ENCODE data around the gene FBXW2. TPM values are rescaled to one million over a fixed set of nuclear protein-coding genes. Genes with fewer than 3 reads are reported as not detected.

FBXW2 gene
- total and polyA plus RNA-seq, 3 donors from 2014 or later = 46.5 to 58.7 (median 52.9) TPM

DNA sequence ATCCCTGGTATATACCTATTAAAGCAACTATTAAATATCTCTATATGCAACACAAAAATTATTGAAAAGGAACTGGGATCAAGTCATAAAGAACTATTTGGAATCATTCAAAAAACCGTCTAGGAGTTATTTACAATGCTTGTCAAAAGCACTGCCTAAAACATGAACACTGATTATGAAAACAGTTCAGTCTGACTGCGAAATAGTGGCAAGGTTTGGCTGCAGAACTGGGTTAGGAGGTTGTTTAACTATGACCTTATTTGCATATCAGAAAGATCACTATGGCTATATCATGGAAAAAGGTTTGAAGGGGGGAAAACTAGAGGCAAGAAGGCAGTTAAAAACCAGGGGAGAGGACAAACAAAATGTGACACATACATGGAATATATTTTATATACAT, 12.0 kb downstream of the FBXW2 start:
- no peaks in the 10 kb centered on the region for H3K27me3 ChIP-seq
- no peaks in the 10 kb centered on the region for H3K9me3 ChIP-seq
- intact Hi-C loops (cut with DNase I; ENCODE audit: low total_unique reads) = no loop called here
- 87 to 92% methylated on average over 2 of the region's 2 CpGs for WGBS, 2 donors
- DNase-seq = no peak
- no peak overlapping the region for H3K27ac ChIP-seq
- H3K36me3 ChIP-seq (ENCODE audit: low read depth, missing control alignments) = no peaks in the 10 kb centered on the region
- H3K4me1 ChIP-seq = no peaks in the 10 kb centered on the region
- TF ChIP-seq, protein P1, sequence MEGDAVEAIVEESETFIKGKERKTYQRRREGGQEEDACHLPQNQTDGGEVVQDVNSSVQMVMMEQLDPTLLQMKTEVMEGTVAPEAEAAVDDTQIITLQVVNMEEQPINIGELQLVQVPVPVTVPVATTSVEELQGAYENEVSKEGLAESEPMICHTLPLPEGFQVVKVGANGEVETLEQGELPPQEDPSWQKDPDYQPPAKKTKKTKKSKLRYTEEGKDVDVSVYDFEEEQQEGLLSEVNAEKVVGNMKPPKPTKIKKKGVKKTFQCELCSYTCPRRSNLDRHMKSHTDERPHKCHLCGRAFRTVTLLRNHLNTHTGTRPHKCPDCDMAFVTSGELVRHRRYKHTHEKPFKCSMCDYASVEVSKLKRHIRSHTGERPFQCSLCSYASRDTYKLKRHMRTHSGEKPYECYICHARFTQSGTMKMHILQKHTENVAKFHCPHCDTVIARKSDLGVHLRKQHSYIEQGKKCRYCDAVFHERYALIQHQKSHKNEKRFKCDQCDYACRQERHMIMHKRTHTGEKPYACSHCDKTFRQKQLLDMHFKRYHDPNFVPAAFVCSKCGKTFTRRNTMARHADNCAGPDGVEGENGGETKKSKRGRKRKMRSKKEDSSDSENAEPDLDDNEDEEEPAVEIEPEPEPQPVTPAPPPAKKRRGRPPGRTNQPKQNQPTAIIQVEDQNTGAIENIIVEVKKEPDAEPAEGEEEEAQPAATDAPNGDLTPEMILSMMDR (IDR thresholded peaks at IDR 0.05) = no peak
- TF ChIP-seq POLR2A (IDR thresholded peaks at IDR 0.05) = no peak
- no peak overlapping the region for H3K4me3 ChIP-seq

DNA sequence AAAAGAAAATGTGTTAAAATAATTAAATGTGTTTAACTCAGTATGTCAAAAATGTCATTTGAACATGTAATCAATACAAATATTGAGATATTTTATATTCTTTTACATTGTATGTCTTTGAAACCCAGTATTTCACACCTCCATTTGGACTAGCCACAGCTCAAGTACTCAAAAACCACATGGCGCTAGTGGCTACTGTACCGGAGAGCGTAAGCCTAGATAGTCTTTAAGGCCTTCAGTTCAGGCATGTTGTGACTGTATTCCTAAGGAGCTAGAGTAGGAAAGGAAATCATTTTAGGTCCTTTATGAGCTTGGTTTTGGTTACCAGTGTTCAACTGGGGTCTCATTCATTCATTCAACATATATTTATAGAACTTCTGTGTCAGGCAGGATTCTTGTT, 12.8 kb downstream of the FBXW2 start:
- WGBS, 2 donors = 98 to 100% methylated on average over 3 of the region's 3 CpGs
- DNase-seq = no peak
- Histone ChIP-seq H3K4me3 (no peak overlapping the region), H3K36me3 (ENCODE audit: low read depth, missing control alignments) (no peaks in the 10 kb centered on the region), H3K27me3 (no peaks in the 10 kb centered on the region), H3K9me3 (no peaks in the 10 kb centered on the region), H3K27ac (no peak overlapping the region), H3K4me1 (no peaks in the 10 kb centered on the region)
- TF ChIP-seq, protein P1 (IDR thresholded peaks at IDR 0.05) = no peak
- no peak for TF ChIP-seq POLR2A (IDR thresholded peaks at IDR 0.05)
- intact Hi-C loops (cut with DNase I; ENCODE audit: low total_unique reads) = no loop called here

DNA sequence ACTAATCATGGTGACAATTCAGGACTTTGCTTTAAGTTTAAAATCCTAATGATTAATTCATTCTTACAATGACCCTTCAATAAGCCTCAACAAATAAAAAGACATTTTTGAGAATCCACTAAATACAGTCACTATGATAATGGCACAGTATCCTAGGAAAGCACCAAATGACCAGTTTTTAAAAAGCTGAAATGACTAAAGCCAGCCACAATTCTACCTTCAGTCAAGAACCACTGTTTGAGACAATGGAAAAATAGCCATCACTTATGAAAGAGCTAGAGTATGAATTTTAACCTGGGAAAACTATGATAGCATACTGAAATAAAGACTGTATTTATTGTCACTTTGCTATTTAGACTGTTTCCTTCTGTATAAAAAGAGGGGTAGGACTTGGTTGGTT, 14.0 kb downstream of the FBXW2 start:
- Histone ChIP-seq H3K27ac (no peak overlapping the region), H3K36me3 (ENCODE audit: low read depth, missing control alignments) (no peaks in the 10 kb centered on the region), H3K4me1 (no peaks in the 10 kb centered on the region), H3K9me3 (no peaks in the 10 kb centered on the region), H3K4me3 (no peak overlapping the region), H3K27me3 (no peaks in the 10 kb centered on the region)
- intact Hi-C loops (cut with DNase I; ENCODE audit: low total_unique reads) = no loop called here
- TF ChIP-seq, protein P1 (IDR thresholded peaks at IDR 0.05) = no peak
- no peak for TF ChIP-seq POLR2A (IDR thresholded peaks at IDR 0.05)
- DNase-seq = no peak

DNA sequence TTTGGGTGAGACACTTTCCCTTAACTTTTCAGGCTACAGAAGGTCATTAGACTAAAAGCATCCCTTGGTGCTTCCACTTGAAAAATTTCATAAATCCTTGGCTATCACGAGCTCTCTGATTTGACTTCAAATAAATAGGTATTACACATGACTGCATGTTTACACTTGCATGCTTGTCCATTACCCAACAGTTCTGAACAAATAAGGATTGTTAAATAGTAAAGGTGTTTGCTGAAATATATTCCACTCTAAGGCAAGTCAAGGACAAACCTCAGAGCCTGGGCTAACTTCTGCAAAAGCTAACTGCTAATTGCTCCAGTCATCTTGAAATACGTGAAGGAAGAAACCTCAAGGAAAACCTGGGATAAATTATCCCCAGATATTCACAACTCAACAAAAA, 14.5 kb downstream of the FBXW2 start:
- Histone ChIP-seq H3K36me3 (ENCODE audit: low read depth, missing control alignments) (no peaks in the 10 kb centered on the region), H3K9me3 (no peaks in the 10 kb centered on the region), H3K4me3 (no peak overlapping the region), H3K27ac (no peak overlapping the region), H3K4me1 (no peaks in the 10 kb centered on the region), H3K27me3 (no peaks in the 10 kb centered on the region)
- DNase-seq = no peak
- TF ChIP-seq, protein P1 (IDR thresholded peaks at IDR 0.05) = no peak
- TF ChIP-seq POLR2A (IDR thresholded peaks at IDR 0.05) = no peak
- 91 to 93% methylated on average over 2 of the region's 2 CpGs for WGBS, 2 donors
- intact Hi-C loops (cut with DNase I; ENCODE audit: low total_unique reads) = no loop called here

DNA sequence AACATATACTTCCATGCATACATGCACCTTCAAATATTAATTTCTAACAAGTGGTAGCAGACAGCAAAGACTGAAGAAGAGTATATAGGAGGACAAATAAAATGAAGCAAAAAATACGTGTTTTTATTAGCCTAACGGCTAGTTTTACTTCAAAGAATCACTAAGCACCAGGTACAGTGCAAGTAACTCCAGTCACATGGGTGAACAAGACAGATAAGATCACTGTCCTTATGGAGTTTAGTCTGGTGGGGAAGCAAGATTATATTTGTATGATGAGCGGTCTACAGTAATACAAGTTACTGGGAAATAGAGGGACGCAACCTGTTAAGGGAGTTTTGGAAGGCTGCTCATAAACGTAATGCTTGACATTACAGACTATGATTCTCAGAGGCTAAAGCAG, 16.0 kb downstream of the FBXW2 start:
- WGBS, 2 donors = 93% methylated on average over 5 of the region's 5 CpGs
- no peak for TF ChIP-seq POLR2A (IDR thresholded peaks at IDR 0.05)
- TF ChIP-seq, protein P1 (IDR thresholded peaks at IDR 0.05) = no peak
- DNase-seq = no peak
- Histone ChIP-seq H3K9me3 (no peaks in the 10 kb centered on the region), H3K27ac (no peak overlapping the region), H3K4me3 (no peak overlapping the region), H3K4me1 (no peaks in the 10 kb centered on the region), H3K27me3 (no peaks in the 10 kb centered on the region), H3K36me3 (ENCODE audit: low read depth, missing control alignments) (no peaks in the 10 kb centered on the region)
- intact Hi-C loops (cut with DNase I; ENCODE audit: low total_unique reads) = no loop called here
